Type B pancreatic cell (in vitro differentiated cells): ENCODE measurements around the gene CHRNA5. TPM values are rescaled to one million over a fixed set of nuclear protein-coding genes. Genes with fewer than 3 reads are reported as not detected.
A peak's percentile ranks its signal among the peaks of the same experiment; 100 is the strongest.

ENCODE experiments used
- DNase-seq: peaks from one replicate; pipeline ENCODE4 v3.0.0; 2021; ENCODE audit warnings: mixed read lengths; ENCODE audit not compliant: unreplicated experiment; ENCODE audit errors: extremely low spot score
- H3K27ac Mint-ChIP-seq: 2 replicates; pipeline ENCODE4 v1.8.0; 2021; ENCODE audit warnings: mild to moderate bottlenecking, mixed read lengths
- H3K27me3 Mint-ChIP-seq: 2 replicates; pipeline ENCODE4 v1.8.0; 2021; ENCODE audit warnings: mixed read lengths
- H3K36me3 Mint-ChIP-seq: 2 replicates; pipeline ENCODE4 v1.8.0; 2021; ENCODE audit warnings: mixed read lengths
- H3K4me1 Mint-ChIP-seq: one replicate; pipeline ENCODE4 v1.8.0; 2021; ENCODE audit warnings: mixed read lengths; ENCODE audit not compliant: unreplicated experiment
- H3K4me3 Mint-ChIP-seq: 2 replicates; pipeline ENCODE4 v1.8.0; 2021; ENCODE audit warnings: mild to moderate bottlenecking, mixed read lengths
- H3K9me3 Mint-ChIP-seq: 2 replicates; pipeline ENCODE4 v1.8.0; 2021; ENCODE audit warnings: mixed read lengths
- CTCF ChIP-seq: fragments of 200-600 bp; sonication (generic); conservative IDR thresholded peaks from 2 replicates; pipeline ENCODE4 v1.5.0; 2021; ENCODE audit warnings: antibody characterized with exemption, mild to moderate bottlenecking
- total RNA-seq: library from RNA; stranded (reverse); gene quantifications from 2 replicates; pipeline ENCODE4 v1.2.1, GENCODE V29; 2021; ENCODE audit warnings: low replicate concordance

The CHRNA5 gene
- total RNA-seq, 1 donor from 2014 or later = 11.5 TPM

GRCh38 chr15:78640527-78641101 lies 75.3 kb downstream of the CHRNA5 start:
- no peaks in the 10 kb centered on the region for H3K36me3 Mint-ChIP-seq
- no peak overlapping the region for H3K27ac Mint-ChIP-seq
- no peak for DNase-seq
- peak overlapping the region; percentile 83 for H3K4me3 Mint-ChIP-seq
- TF ChIP-seq CTCF = no peak
- H3K9me3 Mint-ChIP-seq = no peaks in the 10 kb centered on the region
- H3K27me3 Mint-ChIP-seq = peaks cover 13% of the 10 kb centered on the region
- peaks cover 7% of the 10 kb centered on the region for H3K4me1 Mint-ChIP-seq

DNA sequence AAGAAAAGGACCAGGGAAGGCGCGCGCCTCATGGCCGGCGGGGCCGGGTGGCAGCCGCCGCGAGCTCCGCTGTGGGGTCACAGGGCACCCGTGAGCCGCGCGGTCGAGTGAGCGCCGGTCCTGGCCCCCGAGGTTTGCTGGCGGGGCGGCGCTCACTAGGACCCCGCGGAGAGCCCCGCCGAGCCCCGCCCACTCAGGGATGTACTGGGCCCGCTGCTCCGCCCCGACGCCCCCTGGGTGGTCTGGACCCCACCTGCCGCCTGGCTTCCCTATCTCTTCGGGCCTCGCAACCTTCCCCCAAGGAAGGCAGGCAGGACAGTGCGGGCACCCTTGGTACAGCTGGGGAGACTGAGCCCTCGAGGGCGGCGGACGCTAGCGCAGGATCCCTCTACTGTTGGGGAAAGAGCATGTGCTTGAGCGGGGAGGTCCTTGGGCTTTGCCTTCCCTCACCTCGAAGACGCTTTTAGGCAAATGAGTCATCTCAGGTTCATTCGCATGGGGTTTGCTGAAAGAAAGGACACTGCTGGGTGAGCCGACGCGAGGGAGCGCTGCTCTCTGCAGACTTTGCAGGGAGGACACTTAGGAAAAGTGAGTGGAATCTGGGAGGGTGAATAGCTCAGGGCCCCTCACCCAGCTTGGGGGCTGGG lies 75.9 kb downstream of the CHRNA5 start, which contains the start of gene CHRNB4:
Gene CHRNB4 (minus strand): TSS at position 109 of the 647 bp plus-strand sequence. CDS start 77 bp downstream, at position 32.
- Mint-ChIP-seq H3K36me3 (no peaks in the 10 kb centered on the region), H3K4me1 (peaks cover 7% of the 10 kb centered on the region), H3K27me3 (peaks cover 12% of the 10 kb centered on the region), H3K4me3 (peak within 1 kb of the TSS; percentile 89), H3K9me3 (no peaks in the 10 kb centered on the region), H3K27ac (peak within 1 kb of the TSS; percentile 71)
- no peak for TF ChIP-seq CTCF
- DNase-seq = no peak

GRCh38 chr15:78641749-78642275 lies 76.5 kb downstream of the CHRNA5 start:
- peaks cover 7% of the 10 kb centered on the region for H3K4me1 Mint-ChIP-seq
- peak overlapping the region; percentile 89 for H3K4me3 Mint-ChIP-seq
- peaks cover 8% of the 10 kb centered on the region for H3K27me3 Mint-ChIP-seq
- no peak for DNase-seq
- no peaks in the 10 kb centered on the region for H3K36me3 Mint-ChIP-seq
- no peak for TF ChIP-seq CTCF
- H3K9me3 Mint-ChIP-seq = no peaks in the 10 kb centered on the region
- peak overlapping the region; percentile 71 for H3K27ac Mint-ChIP-seq

DNA sequence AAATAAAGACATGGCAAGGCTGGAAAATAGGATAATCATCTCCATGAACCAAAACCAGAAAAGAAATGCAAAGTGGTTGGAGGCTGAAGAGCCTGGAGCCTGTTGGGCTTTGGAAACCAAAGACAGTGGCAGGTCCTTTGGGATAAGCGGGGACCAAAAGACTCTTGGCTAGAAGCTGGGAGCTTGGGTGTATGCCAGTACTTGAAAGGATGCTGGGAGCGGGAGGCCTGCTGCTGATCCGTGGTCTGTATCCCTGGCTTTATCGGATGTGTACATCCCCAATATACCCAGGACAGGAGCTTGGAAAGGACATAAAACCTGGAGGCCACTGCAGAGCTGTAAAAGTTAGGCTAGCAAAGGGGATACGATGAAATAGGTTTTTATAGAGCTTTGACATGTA lies 77.0 kb downstream of the CHRNA5 start:
- TF ChIP-seq CTCF = no peak

More for the DNA sequence above, 77.0 kb downstream of the CHRNA5 start:
- Mint-ChIP-seq H3K27me3 (peaks cover 8% of the 10 kb centered on the region), H3K36me3 (no peaks in the 10 kb centered on the region), H3K9me3 (no peaks in the 10 kb centered on the region), H3K27ac (no peak overlapping the region), H3K4me1 (peaks cover 7% of the 10 kb centered on the region), H3K4me3 (peak overlapping the region; percentile 89)
- no peak for DNase-seq

Other genes with a start within 250 kb of the CHRNA5 start
- 20.5 and 685 TPM in 2 replicates for gene CRABP1, start 225.2 kb upstream of the CHRNA5 start, total RNA-seq
- 76.9 and 83.8 TPM in 2 replicates for gene IREB2, start 127.3 kb upstream of the CHRNA5 start, total RNA-seq
- gene HYKK, start 57.9 kb upstream of the CHRNA5 start, total RNA-seq = 3.3 and 6.8 TPM in 2 replicates
- 182 and 209 TPM in 2 replicates for gene PSMA4, start 25.1 kb upstream of the CHRNA5 start, total RNA-seq
- gene CHRNA3, start 55.5 kb downstream of the CHRNA5 start, total RNA-seq = 8.4 and 19.2 TPM in 2 replicates
- 3.8 and 4.6 TPM in 2 replicates for gene CHRNB4, start 75.7 kb downstream of the CHRNA5 start, total RNA-seq
- gene ADAMTS7, start 245.9 kb downstream of the CHRNA5 start, total RNA-seq = 8.4 and 51.9 TPM in 2 replicates